SU-DHL-6 (cell line): ENCODE data around the gene ZSWIM4.

ENCODE experiments used
- H2AFZ ChIP-seq: fragments of 200-600 bp; sonication (generic); 2 replicates; pipeline ENCODE4 v1.6.1; 2014; ENCODE audit warnings: low read depth, mild to moderate bottlenecking, moderate library complexity, mixed read lengths, antibody characterized with exemption, low read length; ENCODE audit not compliant: severe bottlenecking
- H3F3A ChIP-seq: fragments of 200-600 bp; shearing (Covaris generic); 2 replicates; pipeline ENCODE4 v1.6.0; 2016; ENCODE audit warnings: antibody characterized with exemption, mild to moderate bottlenecking; ENCODE audit not compliant: insufficient read depth
- H3K27ac ChIP-seq: fragments of 200-600 bp; sonication (generic); 2 replicates; pipeline ENCODE4 v1.5.1; 2016; ENCODE audit warnings: low read depth, mild to moderate bottlenecking, low read length, moderate library complexity, mixed read lengths
- H3K27me3 ChIP-seq: fragments of 200-600 bp; sonication (generic), shearing (Covaris generic); 2 replicates; pipeline ENCODE4 v1.6.0; 2014; ENCODE audit warnings: mild to moderate bottlenecking, low read length
- H3K36me3 ChIP-seq: fragments of 200-600 bp; sonication (generic); 2 replicates; pipeline ENCODE4 v1.6.1; 2014; ENCODE audit warnings: mild to moderate bottlenecking, low read length, mixed read lengths
- H3K4me2 ChIP-seq: fragments of 300-600, 200-600 bp; shearing (Covaris generic), sonication (generic); 2 replicates; pipeline ENCODE4 v1.6.0; 2014; ENCODE audit warnings: low read length, low read depth, mild to moderate bottlenecking; ENCODE audit not compliant: poor library complexity, severe bottlenecking
- H3K4me3 ChIP-seq: fragments of 200-600 bp; sonication (generic); 2 replicates; pipeline ENCODE4 v1.5.1; 2014; ENCODE audit warnings: antibody characterized with exemption, low read length, mild to moderate bottlenecking, mixed read lengths; ENCODE audit not compliant: insufficient read depth, poor library complexity, severe bottlenecking
- H3K79me2 ChIP-seq: fragments of 200-600 bp; sonication (generic); 2 replicates; pipeline ENCODE4 v1.6.1; 2014; ENCODE audit warnings: mild to moderate bottlenecking, low read length, moderate library complexity; ENCODE audit not compliant: insufficient read depth
- H3K9ac ChIP-seq: fragments of 200-600 bp; sonication (generic); 2 replicates; pipeline ENCODE4 v1.7.0; 2014; ENCODE audit warnings: mild to moderate bottlenecking, low read length
- H3K9me2 ChIP-seq: fragments of 200-600 bp; sonication (generic); replicated peaks from 2 replicates; pipeline ENCODE4 v1.6.1; 2014; ENCODE audit warnings: low read length; ENCODE audit not compliant: insufficient read depth
- H3K9me3 ChIP-seq: fragments of 200-600 bp; sonication (generic); 2 replicates; pipeline ENCODE4 v1.6.1; 2014; ENCODE audit warnings: low read length, mixed read lengths; ENCODE audit not compliant: insufficient read depth
- H4K20me1 ChIP-seq: fragments of 200-600 bp; sonication (generic); 2 replicates; pipeline ENCODE4 v1.6.1; 2014; ENCODE audit warnings: low read depth, mild to moderate bottlenecking, antibody characterized with exemption, low read length, moderate library complexity, mixed read lengths
- EZH2phosphoT487 ChIP-seq: fragments of 200-600 bp; sonication (generic), shearing (Covaris generic); conservative IDR thresholded peaks from 2 replicates; pipeline ENCODE4 v1.6.1; 2018; ENCODE audit warnings: mild to moderate bottlenecking, antibody characterized with exemption, low read length, moderate library complexity, mixed read lengths
- TF ChIP-seq, protein P1 (sequence below): fragments of 200-600 bp; sonication (generic); IDR thresholded peaks from one replicate; pipeline ENCODE4 v1.5.1; 2017; ENCODE audit warnings: antibody characterized with exemption, mild to moderate bottlenecking, low read length, moderate library complexity; ENCODE audit not compliant: insufficient read depth, poor library complexity, severe bottlenecking

The ZSWIM4 gene

GRCh38 chr19:13825489-13826441 is 30.5 kb downstream of the ZSWIM4 start:
- Histone ChIP-seq H3K9me3 (no peaks in the 10 kb centered on the region), H3K4me3 (no peak overlapping the region), H3K27me3 (no peaks in the 10 kb centered on the region), H3K4me2 (no peak overlapping the region), H4K20me1 (no peaks in the 10 kb centered on the region), H3F3A (no peaks in the 10 kb centered on the region), H2AFZ (no peak overlapping the region), H3K9ac (no peak overlapping the region), H3K36me3 (no peaks in the 10 kb centered on the region), H3K79me2 (no peaks in the 10 kb centered on the region), H3K9me2 (no peaks in the 10 kb centered on the region), H3K27ac (no peak overlapping the region)
- TF ChIP-seq, protein P1, sequence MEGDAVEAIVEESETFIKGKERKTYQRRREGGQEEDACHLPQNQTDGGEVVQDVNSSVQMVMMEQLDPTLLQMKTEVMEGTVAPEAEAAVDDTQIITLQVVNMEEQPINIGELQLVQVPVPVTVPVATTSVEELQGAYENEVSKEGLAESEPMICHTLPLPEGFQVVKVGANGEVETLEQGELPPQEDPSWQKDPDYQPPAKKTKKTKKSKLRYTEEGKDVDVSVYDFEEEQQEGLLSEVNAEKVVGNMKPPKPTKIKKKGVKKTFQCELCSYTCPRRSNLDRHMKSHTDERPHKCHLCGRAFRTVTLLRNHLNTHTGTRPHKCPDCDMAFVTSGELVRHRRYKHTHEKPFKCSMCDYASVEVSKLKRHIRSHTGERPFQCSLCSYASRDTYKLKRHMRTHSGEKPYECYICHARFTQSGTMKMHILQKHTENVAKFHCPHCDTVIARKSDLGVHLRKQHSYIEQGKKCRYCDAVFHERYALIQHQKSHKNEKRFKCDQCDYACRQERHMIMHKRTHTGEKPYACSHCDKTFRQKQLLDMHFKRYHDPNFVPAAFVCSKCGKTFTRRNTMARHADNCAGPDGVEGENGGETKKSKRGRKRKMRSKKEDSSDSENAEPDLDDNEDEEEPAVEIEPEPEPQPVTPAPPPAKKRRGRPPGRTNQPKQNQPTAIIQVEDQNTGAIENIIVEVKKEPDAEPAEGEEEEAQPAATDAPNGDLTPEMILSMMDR, result no peak
- no peak for TF ChIP-seq EZH2phosphoT487

DNA sequence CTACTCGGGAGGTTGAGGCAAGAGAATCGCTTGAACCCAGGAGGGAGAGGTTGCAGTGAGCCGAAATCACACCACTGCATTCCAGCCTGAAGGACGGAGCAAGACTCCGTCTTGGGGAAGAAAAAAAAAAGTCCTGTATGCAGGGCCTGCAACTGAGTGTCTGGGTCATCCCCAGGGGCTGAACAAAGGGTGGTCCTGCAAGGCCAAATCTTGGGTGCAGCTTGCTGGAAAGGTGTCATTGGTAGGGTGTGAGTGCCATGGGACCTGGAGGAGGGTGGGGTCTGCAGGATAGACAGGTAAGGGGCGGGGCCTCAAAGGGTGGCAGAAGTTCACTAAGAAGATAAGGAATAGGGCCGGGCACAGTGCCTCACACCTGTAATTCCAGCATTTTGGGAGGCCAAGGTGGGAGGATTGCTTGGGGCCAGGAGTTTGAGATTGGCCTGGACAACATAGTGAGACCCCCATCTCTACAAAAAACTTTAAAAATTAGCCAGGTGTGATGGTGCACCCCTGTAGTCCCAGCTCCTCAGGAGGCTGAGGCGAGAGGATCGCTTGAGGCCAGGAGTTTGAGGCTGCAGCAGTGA is 31.5 kb downstream of the ZSWIM4 start:
- no peaks in the 10 kb centered on the region for H3K9me2 ChIP-seq
- H2AFZ ChIP-seq, result no peak overlapping the region
- no peaks in the 10 kb centered on the region for H3K9me3 ChIP-seq
- TF ChIP-seq, protein P1, result no peak
- TF ChIP-seq EZH2phosphoT487, result no peak
- H3K27me3 ChIP-seq, result no peaks in the 10 kb centered on the region
- no peaks in the 10 kb centered on the region for H3K36me3 ChIP-seq
- no peaks in the 10 kb centered on the region for H4K20me1 ChIP-seq
- no peak overlapping the region for H3K4me2 ChIP-seq
- H3K4me3 ChIP-seq, result no peak overlapping the region
- no peaks in the 10 kb centered on the region for H3F3A ChIP-seq
- no peak overlapping the region for H3K27ac ChIP-seq
- H3K9ac ChIP-seq, result no peak overlapping the region
- no peaks in the 10 kb centered on the region for H3K79me2 ChIP-seq

DNA sequence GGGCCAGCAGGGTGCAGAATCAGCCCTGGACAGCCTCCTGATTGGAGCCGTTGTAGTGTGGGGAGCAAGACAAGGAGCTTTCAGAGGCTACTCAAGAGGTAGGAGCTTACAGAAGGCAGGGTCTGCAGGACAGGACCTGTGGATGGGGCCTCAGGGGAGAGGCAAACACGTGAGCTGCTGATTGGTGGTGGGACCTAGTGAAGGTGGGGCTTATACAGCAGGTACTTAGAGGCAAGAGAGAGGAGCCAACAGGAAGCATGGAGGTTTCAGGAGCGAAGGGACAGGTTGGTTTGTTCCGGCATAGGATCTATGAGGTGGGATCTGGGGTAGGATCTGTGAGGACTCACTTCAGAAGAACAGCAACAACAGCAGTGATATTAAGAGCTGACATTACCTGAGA is 32.4 kb downstream of the ZSWIM4 start:
- no peaks in the 10 kb centered on the region for H3K9me2 ChIP-seq
- H3K9me3 ChIP-seq, result no peaks in the 10 kb centered on the region
- no peak overlapping the region for H3K9ac ChIP-seq
- H3K27ac ChIP-seq, result no peak overlapping the region
- H4K20me1 ChIP-seq, result no peaks in the 10 kb centered on the region
- no peaks in the 10 kb centered on the region for H3F3A ChIP-seq
- H2AFZ ChIP-seq, result no peak overlapping the region
- no peaks in the 10 kb centered on the region for H3K36me3 ChIP-seq
- no peaks in the 10 kb centered on the region for H3K79me2 ChIP-seq
- H3K4me3 ChIP-seq, result no peak overlapping the region
- TF ChIP-seq EZH2phosphoT487, result no peak
- TF ChIP-seq, protein P1, result no peak
- no peaks in the 10 kb centered on the region for H3K27me3 ChIP-seq
- H3K4me2 ChIP-seq, result no peak overlapping the region
